Peyer's patch (tissue), 4 donors: ENCODE results near the gene SLC6A11. TPM values are rescaled to one million over a fixed set of nuclear protein-coding genes. Genes with fewer than 3 reads are reported as not detected.

ENCODE experiments used
- DNase-seq, 3 donors: peaks; one replicate each; pipeline ENCODE4 v3.0.0-alpha.2; 2017 to 2019
- H3K27ac ChIP-seq, 4 donors: fragments of 200-600 bp; sonication (generic); one replicate each; pipeline ENCODE4 v1.5.1; 2016 to 2019
- H3K27me3 ChIP-seq, 2 donors: fragments of 200-600 bp; sonication (generic); one replicate each; pipeline ENCODE4 v1.5.1; 2019
- H3K36me3 ChIP-seq, 3 donors: fragments of 200-600 bp; sonication (generic); one replicate each; pipeline ENCODE4 v1.5.1; 2016 to 2019
- H3K4me1 ChIP-seq, 4 donors: fragments of 200-600 bp; sonication (generic); one replicate each; pipeline ENCODE4 v1.5.1; 2016 to 2019
- H3K4me3 ChIP-seq, 4 donors: fragments of 200-600 bp; sonication (generic); 1 replicate in 3 of 4; 2 replicates in 1 of 4; pipeline ENCODE4 v1.5.1; 2016 to 2019; ENCODE audit warnings: mild to moderate bottlenecking in 1 of 4
- H3K9me3 ChIP-seq, 4 donors: fragments of 200-600 bp; sonication (generic); one replicate each; pipeline ENCODE4 v1.5.1; 2016 to 2019; ENCODE audit warnings: mild to moderate bottlenecking in 1 of 4
- POLR2A ChIP-seq, 2 donors: fragments of 450-650 bp; IDR thresholded peaks; one replicate each; pipeline ENCODE4 v1.5.1; 2017; ENCODE audit warnings: antibody characterized with exemption in 2 of 2, mild to moderate bottlenecking in 2 of 2, moderate library complexity in 2 of 2
- total RNA-seq, 4 donors: library from RNA; depleted of rRNA; stranded (reverse); fragments of >200 nt; gene quantifications; one replicate each; pipeline ENCODE4 v1.1.0, GENCODE V29; 2016
- TF ChIP-seq, protein P1 (sequence below), 6 experiments: fragments of 450-650 bp in 4 of 6; fragments of 200-600 bp in 2 of 6; sonication (generic) in 1 of 6; IDR thresholded peaks; one replicate each; pipeline ENCODE4 v1.5.1; 2017 to 2019; ENCODE audit warnings: antibody characterized with exemption in 6 of 6, mild to moderate bottlenecking in 3 of 6, moderate library complexity in 1 of 6

Gene SLC6A11
- total RNA-seq, 4 donors from 2014 or later: not detected

GRCh38 chr3:10975695-10976234 lies 159.7 kb downstream of the SLC6A11 start:
- TF ChIP-seq, protein P1, sequence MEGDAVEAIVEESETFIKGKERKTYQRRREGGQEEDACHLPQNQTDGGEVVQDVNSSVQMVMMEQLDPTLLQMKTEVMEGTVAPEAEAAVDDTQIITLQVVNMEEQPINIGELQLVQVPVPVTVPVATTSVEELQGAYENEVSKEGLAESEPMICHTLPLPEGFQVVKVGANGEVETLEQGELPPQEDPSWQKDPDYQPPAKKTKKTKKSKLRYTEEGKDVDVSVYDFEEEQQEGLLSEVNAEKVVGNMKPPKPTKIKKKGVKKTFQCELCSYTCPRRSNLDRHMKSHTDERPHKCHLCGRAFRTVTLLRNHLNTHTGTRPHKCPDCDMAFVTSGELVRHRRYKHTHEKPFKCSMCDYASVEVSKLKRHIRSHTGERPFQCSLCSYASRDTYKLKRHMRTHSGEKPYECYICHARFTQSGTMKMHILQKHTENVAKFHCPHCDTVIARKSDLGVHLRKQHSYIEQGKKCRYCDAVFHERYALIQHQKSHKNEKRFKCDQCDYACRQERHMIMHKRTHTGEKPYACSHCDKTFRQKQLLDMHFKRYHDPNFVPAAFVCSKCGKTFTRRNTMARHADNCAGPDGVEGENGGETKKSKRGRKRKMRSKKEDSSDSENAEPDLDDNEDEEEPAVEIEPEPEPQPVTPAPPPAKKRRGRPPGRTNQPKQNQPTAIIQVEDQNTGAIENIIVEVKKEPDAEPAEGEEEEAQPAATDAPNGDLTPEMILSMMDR (IDR thresholded peaks at IDR 0.05): no peak
- TF ChIP-seq POLR2A (IDR thresholded peaks at IDR 0.05): no peak
- no peak for DNase-seq
- H3K9me3 ChIP-seq: no peaks in the 10 kb centered on the region
- no peak overlapping the region for H3K27ac ChIP-seq
- H3K27me3 ChIP-seq: no peaks in the 10 kb centered on the region
- H3K4me1 ChIP-seq: no peaks in the 10 kb centered on the region
- H3K36me3 ChIP-seq: no peaks in the 10 kb centered on the region
- no peak overlapping the region for H3K4me3 ChIP-seq

DNA sequence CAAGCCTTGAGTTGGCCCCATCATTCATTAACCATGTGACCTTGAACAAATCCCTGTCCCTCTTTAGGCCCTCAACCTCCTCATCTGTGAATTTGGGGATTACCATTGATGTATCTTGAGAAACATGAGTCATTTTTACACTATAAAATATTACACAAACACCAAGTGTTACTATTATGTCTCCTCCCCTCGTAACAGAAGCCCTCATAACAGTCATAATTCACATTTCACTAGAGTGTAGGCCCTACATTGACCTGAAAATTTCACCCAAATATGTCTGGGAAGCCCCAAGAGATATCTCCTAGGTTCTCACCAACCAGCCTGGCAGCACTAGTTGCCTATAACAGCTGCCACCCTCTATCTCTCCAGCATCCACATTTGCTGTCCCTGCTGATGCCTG lies 160.7 kb downstream of the SLC6A11 start:
- no peaks in the 10 kb centered on the region for H3K9me3 ChIP-seq
- no peaks in the 10 kb centered on the region for H3K36me3 ChIP-seq
- no peak overlapping the region for H3K4me3 ChIP-seq
- no peak overlapping the region for H3K27ac ChIP-seq
- H3K27me3 ChIP-seq: no peaks in the 10 kb centered on the region
- no peak for DNase-seq
- TF ChIP-seq POLR2A (IDR thresholded peaks at IDR 0.05): no peak
- TF ChIP-seq, protein P1 (IDR thresholded peaks at IDR 0.05): no peak
- H3K4me1 ChIP-seq: no peaks in the 10 kb centered on the region

DNA sequence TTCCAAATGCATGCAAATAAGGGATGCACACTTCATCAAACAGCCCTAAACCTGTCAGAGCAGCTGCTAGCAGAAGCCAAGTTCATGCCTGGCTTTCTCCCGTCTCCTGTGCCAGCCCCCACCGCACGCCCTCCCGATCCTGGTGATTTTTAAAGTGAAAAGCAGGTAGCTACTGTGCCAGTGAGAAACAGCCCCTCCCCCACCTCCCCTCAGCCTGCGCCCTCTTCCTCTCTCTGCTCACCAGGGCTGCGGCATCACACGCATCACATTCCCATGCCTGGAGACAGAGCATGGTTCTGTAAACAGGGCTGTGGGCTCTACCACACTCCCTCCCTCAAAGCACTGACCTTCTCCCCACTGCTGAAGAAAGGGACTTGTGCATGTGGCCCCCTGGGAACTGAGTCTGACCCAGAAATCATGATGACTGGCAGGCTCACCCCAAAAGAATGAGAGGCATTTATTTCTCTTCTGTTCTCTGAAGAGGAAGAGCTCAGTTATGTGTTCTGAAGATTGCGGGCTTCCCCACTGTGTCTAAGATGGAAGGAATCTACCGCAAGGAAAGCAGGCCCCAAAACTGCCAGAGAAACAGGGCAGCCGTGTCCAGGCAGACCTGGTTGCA lies 162.0 kb downstream of the SLC6A11 start:
- TF ChIP-seq POLR2A (IDR thresholded peaks at IDR 0.05): no peak
- TF ChIP-seq, protein P1 (IDR thresholded peaks at IDR 0.05): no peak
- DNase-seq: no peak

DNA sequence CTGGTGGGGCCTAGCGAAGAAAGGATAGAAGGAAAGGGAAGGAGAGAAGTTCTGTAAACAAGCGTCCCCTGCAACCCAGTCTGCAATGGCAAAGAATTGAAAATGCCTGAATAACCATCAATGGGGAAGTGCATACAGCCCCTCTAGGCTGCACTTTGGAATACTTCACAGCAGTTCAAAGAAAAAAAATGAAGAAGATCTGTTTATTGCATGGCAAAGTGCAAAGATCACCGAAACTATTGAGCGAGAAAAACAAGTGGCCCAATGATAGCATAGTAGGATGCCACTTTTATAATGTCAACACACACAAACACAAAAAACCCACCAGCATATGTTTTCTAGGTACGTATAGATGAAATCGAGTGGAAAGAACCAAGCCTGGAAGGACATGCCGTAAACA lies 162.9 kb downstream of the SLC6A11 start:
- Histone ChIP-seq H3K27me3 (no peaks in the 10 kb centered on the region), H3K9me3 (no peaks in the 10 kb centered on the region), H3K4me3 (no peak overlapping the region), H3K36me3 (no peaks in the 10 kb centered on the region), H3K4me1 (peaks cover 0 to 6% (median 0%) of the 10 kb centered on the region in 4 donors), H3K27ac (no peak overlapping the region)
- no peak for DNase-seq
- TF ChIP-seq, protein P1 (IDR thresholded peaks at IDR 0.05): no peak

More for the DNA sequence above, 162.0 kb downstream of the SLC6A11 start:
- H3K4me3 ChIP-seq: no peak overlapping the region
- no peaks in the 10 kb centered on the region for H3K27me3 ChIP-seq
- H3K9me3 ChIP-seq: no peaks in the 10 kb centered on the region
- H3K27ac ChIP-seq: no peak overlapping the region
- H3K4me1 ChIP-seq: peaks cover 0 to 4% (median 0%) of the 10 kb centered on the region in 4 donors
- no peaks in the 10 kb centered on the region for H3K36me3 ChIP-seq

DNA sequence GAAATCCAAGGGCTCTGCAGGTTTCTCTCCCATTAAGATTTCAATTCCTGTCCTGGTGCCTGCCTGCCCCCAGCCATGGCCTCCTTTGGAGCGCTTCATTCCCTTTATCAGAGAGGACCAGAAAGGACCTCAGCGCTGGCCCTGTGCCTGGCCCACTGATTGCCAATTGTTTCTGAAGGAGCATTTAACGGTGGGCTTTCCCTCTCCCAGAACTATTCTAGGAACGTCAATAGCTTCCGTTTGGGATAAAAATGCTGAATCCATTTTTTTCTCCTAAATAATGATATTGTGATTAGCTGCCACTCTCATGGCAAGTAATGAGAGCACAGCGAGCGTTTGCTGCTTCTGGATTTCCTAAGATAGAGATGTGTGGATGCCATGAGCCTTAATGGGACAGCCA lies 164.3 kb downstream of the SLC6A11 start:
- Histone ChIP-seq H3K27me3 (no peaks in the 10 kb centered on the region), H3K27ac (no peak overlapping the region), H3K36me3 (no peaks in the 10 kb centered on the region), H3K4me3 (no peak overlapping the region), H3K9me3 (no peaks in the 10 kb centered on the region), H3K4me1 (peaks cover 0 to 6% (median 0%) of the 10 kb centered on the region in 4 donors)
- DNase-seq: no peak
- TF ChIP-seq POLR2A (IDR thresholded peaks at IDR 0.05): no peak
- TF ChIP-seq, protein P1 (IDR thresholded peaks at IDR 0.05): no peak
